Measurements from ENCODE around the gene HSF5. TPM values are rescaled to one million over a fixed set of nuclear protein-coding genes. Genes with fewer than 3 reads are reported as not detected.

The HSF5 gene
- total RNA-seq, 1 donor from 2014 or later, result 0.42 TPM

GRCh38 chr17:58501451-58501850 is 13.2 kb upstream of the HSF5 start:
- no peak for TF ChIP-seq CTCF (IDR thresholded peaks at IDR 0.05; ENCODE audit: insufficient read depth, low read length, poor library complexity, severe bottlenecking)
- Histone ChIP-seq H3K4me3 (ENCODE audit: low read depth, low read length) (no peak overlapping the region), H3K36me3 (ENCODE audit: control insufficient read depth, insufficient read depth, low read length) (no peaks in the 10 kb centered on the region), H3K27me3 (ENCODE audit: control insufficient read depth, insufficient read depth, low read length) (no peaks in the 10 kb centered on the region)
- no peak for DNase-seq (ENCODE audit: low read depth)

GRCh38 chr17:58498177-58498828 is 10.1 kb upstream of the HSF5 start:
- no peak overlapping the region for H3K4me3 ChIP-seq (ENCODE audit: low read depth, low read length)
- TF ChIP-seq CTCF (IDR thresholded peaks at IDR 0.05; ENCODE audit: insufficient read depth, low read length, poor library complexity, severe bottlenecking), result no peak
- DNase-seq (ENCODE audit: low read depth), result no peak
- H3K27me3 ChIP-seq (ENCODE audit: control insufficient read depth, insufficient read depth, low read length), result no peaks in the 10 kb centered on the region
- H3K36me3 ChIP-seq (ENCODE audit: control insufficient read depth, insufficient read depth, low read length), result peaks cover 3% of the 10 kb centered on the region

- no peak for DNase-seq (ENCODE audit: low read depth)
- Histone ChIP-seq H3K27me3 (ENCODE audit: control insufficient read depth, insufficient read depth, low read length) (no peaks in the 10 kb centered on the region), H3K36me3 (ENCODE audit: control insufficient read depth, insufficient read depth, low read length) (peaks cover 7% of the 10 kb centered on the region), H3K4me3 (ENCODE audit: low read depth, low read length) (no peak overlapping the region)
- no peak for TF ChIP-seq CTCF (IDR thresholded peaks at IDR 0.05; ENCODE audit: insufficient read depth, low read length, poor library complexity, severe bottlenecking)
Observed at GRCh38 chr17:58493506-58493905, 5.3 kb upstream of the HSF5 start.

DNA sequence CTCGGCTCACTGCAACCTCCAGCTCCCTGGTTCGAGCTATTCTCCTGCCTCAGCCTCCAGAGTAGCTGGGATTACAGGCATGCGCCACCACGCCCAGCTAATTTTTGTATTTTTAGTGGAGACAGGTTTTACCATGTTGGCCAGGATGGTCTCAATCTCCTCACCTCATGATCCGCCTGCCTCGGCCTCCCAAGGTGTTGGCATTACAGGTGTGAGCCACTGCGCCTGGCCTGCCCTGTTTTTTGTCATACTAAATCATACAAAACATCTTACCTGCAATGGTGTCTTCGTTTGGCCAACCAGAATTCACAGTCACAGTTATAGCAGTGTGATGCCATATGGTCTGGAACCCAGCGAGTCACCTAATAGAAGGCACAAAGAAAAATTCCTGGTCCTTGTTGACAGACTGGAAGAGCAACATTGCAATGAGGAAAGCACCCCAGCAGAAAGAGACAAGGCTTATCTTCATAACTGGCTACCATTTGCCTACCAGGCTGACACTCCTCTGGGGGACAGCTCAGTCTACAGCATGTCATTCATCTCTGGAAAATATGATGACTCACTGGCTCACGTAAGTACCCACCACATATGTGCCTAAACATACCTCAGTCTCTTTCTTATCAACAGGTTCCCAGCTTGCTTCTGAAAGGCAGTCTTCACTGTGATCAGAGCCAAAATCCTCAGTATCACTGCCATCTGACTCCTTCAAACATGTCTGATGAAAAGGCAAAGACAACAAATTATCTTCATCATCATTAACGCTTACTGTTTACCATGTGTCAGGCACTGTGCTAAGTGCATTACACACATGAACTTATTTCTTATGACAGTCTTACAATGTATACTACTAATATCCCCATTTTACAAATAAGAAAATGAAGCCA is 4.3 kb upstream of the HSF5 start:
- no peak for TF ChIP-seq CTCF (IDR thresholded peaks at IDR 0.05; ENCODE audit: insufficient read depth, low read length, poor library complexity, severe bottlenecking)
- peaks cover 8% of the 10 kb centered on the region for H3K36me3 ChIP-seq (ENCODE audit: control insufficient read depth, insufficient read depth, low read length)
- H3K4me3 ChIP-seq (ENCODE audit: low read depth, low read length), result no peak overlapping the region
- DNase-seq (ENCODE audit: low read depth), result no peak
- H3K27me3 ChIP-seq (ENCODE audit: control insufficient read depth, insufficient read depth, low read length), result no peaks in the 10 kb centered on the region

GRCh38 chr17:58491510-58492045 is 3.4 kb upstream of the HSF5 start:
- H3K36me3 ChIP-seq (ENCODE audit: control insufficient read depth, insufficient read depth, low read length), result peaks cover 8% of the 10 kb centered on the region
- TF ChIP-seq CTCF (IDR thresholded peaks at IDR 0.05; ENCODE audit: insufficient read depth, low read length, poor library complexity, severe bottlenecking), result no peak
- no peaks in the 10 kb centered on the region for H3K27me3 ChIP-seq (ENCODE audit: control insufficient read depth, insufficient read depth, low read length)
- no peak overlapping the region for H3K4me3 ChIP-seq (ENCODE audit: low read depth, low read length)
- no peak for DNase-seq (ENCODE audit: low read depth)

Measured in kidney epithelial cell (primary cell).